ENCODE data around the gene TRIM59. TPM values are rescaled to one million over a fixed set of nuclear protein-coding genes. Genes with fewer than 3 reads are reported as not detected.

TRIM59 gene
- total and polyA plus RNA-seq, 3 donors from 2014 or later = 9.1 to 20.6 (median 13.9) TPM

- 85 to 93% methylated on average over 3 of the region's 3 CpGs for WGBS, 2 donors
- TF ChIP-seq CTCF (IDR thresholded peaks at IDR 0.05) (no peak), POLR2A (IDR thresholded peaks at IDR 0.05) (no peak)
- DNase-seq = no peak
- H3K27ac ChIP-seq = no peak overlapping the region
- H3K4me3 ChIP-seq = no peak overlapping the region
- intact Hi-C loops (cut with DNase I; ENCODE audit: low total_unique reads) = no loop called here
- H3K27me3 ChIP-seq = no peaks in the 10 kb centered on the region
- no peaks in the 10 kb centered on the region for H3K9me3 ChIP-seq
- no peaks in the 10 kb centered on the region for H3K4me1 ChIP-seq
- H3K36me3 ChIP-seq (ENCODE audit: low read depth, missing control alignments) = no peaks in the 10 kb centered on the region
Measured at GRCh38 chr3:160482796-160483195, 33.2 kb upstream of the TRIM59 start.

- 87 to 89% methylated on average over 6 of the region's 6 CpGs for WGBS, 2 donors
- H3K27ac ChIP-seq = no peak overlapping the region
- no peaks in the 10 kb centered on the region for H3K27me3 ChIP-seq
- H3K36me3 ChIP-seq (ENCODE audit: low read depth, missing control alignments) = no peaks in the 10 kb centered on the region
- TF ChIP-seq CTCF (IDR thresholded peaks at IDR 0.05) = no peak
- TF ChIP-seq POLR2A (IDR thresholded peaks at IDR 0.05) = no peak
- H3K4me3 ChIP-seq = no peak overlapping the region
- H3K4me1 ChIP-seq = no peaks in the 10 kb centered on the region
- intact Hi-C loops (cut with DNase I; ENCODE audit: low total_unique reads) = no loop called here
- H3K9me3 ChIP-seq = no peaks in the 10 kb centered on the region
- no peak for DNase-seq
Measured at GRCh38 chr3:160481856-160482255, 32.3 kb upstream of the TRIM59 start.

- Histone ChIP-seq H3K9me3 (no peaks in the 10 kb centered on the region), H3K4me1 (no peaks in the 10 kb centered on the region), H3K4me3 (no peak overlapping the region), H3K27me3 (no peaks in the 10 kb centered on the region), H3K27ac (no peak overlapping the region), H3K36me3 (ENCODE audit: low read depth, missing control alignments) (no peaks in the 10 kb centered on the region)
- TF ChIP-seq POLR2A (IDR thresholded peaks at IDR 0.05) (no peak), CTCF (IDR thresholded peaks at IDR 0.05) (no peak)
- DNase-seq = no peak
- intact Hi-C loops (cut with DNase I; ENCODE audit: low total_unique reads) = no loop called here
- 92 to 93% methylated on average over 5 of the region's 5 CpGs for WGBS, 2 donors
Measured at GRCh38 chr3:160480931-160481330, 31.3 kb upstream of the TRIM59 start.

GRCh38 chr3:160479376-160479775 is 29.8 kb upstream of the TRIM59 start:
- intact Hi-C loops (cut with DNase I; ENCODE audit: low total_unique reads) = no loop called here

More at GRCh38 chr3:160479376-160479775, 29.8 kb upstream of the TRIM59 start:
- H3K9me3 ChIP-seq = no peaks in the 10 kb centered on the region
- H3K4me1 ChIP-seq = no peaks in the 10 kb centered on the region
- no peaks in the 10 kb centered on the region for H3K36me3 ChIP-seq (ENCODE audit: low read depth, missing control alignments)
- TF ChIP-seq CTCF (IDR thresholded peaks at IDR 0.05) = no peak
- no peak for TF ChIP-seq POLR2A (IDR thresholded peaks at IDR 0.05)
- no peak for DNase-seq
- H3K27ac ChIP-seq = no peak overlapping the region
- no peaks in the 10 kb centered on the region for H3K27me3 ChIP-seq
- WGBS, 2 donors = 91 to 97% methylated on average over 10 of the region's 10 CpGs
- no peak overlapping the region for H3K4me3 ChIP-seq

Data from testis (tissue), 3 donors.